Measurements from ENCODE around the gene WDR26.

Gene WDR26

DNA sequence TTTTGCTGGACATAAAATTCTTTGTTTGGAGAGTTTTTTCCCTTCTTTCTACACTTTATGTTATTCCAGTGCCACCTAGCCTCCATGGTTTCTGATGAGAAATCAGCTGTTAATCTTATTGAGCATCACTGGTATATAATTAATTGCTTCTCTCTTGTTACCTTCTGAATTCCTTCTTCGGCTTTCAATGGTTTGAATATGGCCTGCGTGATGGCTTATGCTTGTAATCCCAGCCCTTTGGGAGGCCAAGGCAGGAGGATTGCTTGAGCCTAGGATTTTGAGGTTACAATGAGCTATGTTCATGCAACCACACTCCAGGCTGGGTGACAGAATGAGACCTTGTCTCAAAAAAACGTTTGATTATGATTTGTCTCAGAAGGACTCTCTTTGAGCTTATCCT lies 90.9 kb downstream of the WDR26 start:
- no peak for DNase-seq

DNA sequence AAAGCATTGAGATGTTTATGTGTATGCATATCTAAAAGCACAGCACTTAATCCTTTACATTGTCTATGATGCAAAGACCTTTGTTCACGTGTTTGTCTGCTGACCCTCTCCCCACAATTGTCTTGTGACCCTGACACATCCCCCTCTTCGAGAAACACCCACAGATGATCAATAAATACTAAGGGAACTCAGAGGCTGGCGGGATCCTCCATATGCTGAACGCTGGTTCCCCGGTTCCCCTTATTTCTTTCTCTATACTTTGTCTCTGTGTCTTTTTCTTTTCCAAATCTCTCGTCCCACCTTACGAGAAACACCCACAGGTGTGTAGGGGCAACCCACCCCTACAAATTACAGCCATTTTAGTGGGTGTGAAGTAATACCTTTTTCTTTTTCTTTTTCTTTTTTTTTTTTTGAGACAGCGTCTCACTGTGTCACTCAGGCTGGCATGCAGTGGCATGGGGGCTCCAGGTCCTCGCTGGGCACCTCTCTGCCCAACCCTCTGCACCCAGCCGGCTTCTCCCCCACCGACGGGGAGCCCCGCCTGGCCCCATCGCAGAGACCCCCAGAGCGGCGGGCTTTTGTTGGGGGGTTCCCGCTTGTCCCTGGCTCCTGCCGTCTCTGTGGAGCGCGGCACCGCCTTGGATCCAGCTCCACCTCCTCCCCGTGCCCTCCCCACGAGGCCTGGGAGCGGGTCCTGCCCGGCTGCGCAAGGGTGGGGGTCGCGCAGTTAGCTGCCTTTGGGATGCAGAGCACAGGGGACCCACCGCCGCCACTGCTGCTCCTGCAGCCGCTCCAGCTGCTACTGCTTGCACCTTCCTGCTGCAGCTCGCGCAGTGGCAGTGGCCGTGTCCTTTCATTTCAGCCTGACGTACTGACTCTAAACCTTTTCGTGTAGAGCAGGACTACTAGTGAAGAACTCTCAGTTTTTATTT lies 93.9 kb downstream of the WDR26 start:
- peak in 1 of 2 experiments; percentile 19 for DNase-seq

DNA sequence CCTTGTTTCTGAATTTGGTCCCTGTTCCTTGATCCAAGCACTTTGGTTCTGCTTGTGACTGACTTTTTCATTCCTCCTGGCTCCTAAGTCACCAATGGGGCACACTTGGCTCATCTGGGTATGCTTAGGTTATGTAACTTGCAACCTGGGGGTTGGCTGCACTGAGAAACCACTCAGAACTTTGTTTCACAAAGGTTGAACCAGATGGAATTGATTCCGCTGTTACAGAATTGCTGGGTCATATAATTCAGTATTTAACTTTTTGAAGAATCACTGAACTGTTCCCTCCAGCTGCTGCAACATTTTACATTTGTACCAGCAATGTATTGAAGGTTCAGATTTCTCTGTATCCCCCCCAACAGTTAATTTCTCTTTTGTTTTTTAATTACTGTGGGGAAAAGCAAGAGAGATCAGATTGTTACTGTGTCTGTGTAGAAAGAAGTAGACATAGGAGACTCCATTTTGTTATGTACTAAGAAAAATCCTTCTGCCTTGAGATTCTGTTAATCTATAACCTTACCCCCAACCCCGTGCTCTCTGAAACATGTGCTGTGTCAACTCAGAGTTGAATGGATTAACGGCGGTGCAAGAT lies 95.1 kb downstream of the WDR26 start:
- no peak for DNase-seq

DNA sequence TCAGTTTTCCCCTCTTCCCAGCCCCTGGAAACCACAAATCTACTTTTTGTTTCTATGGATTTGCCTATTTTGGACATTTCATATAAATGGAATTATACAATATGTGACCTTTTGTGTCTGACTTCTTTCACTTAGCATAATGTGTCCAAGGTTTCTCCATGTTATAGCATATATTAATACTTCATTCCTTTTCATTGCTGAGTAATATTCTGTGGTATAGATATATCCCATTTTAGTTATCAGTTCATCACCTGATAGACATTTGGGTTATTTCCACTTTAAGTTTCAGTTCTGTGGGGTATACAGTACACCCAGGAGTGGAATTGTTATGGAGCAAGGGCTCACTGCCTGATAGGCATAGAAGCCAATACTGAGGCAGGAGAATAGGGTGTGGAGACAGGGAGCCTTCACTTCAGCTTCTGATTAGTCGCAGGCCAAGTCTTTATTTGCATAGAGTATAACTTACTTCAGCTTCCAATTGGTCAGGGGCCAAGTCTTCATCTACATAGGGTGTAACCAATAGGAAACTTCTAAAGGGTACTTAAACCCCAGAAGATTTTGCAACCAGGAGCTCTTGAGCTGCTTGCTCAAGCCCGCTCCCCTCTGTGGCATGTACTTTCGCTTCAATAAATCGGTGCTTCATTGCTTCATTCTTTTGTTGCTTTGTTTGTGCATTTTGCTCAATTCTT lies 96.3 kb downstream of the WDR26 start:
- no peak for DNase-seq

Measured in NCI-H526 (cell line).